Loucy (cell line): ENCODE data around the gene HES3.

Experiments
- H2AFZ ChIP-seq: fragments of 200-600 bp; sonication (generic); 2 replicates; pipeline ENCODE4 v1.6.0; 2016; ENCODE audit warnings: antibody characterized with exemption, mild to moderate bottlenecking, low read length, moderate library complexity
- H3F3A ChIP-seq: fragments of 200-600 bp; 2 replicates; pipeline ENCODE4 v1.6.0; 2016; ENCODE audit warnings: antibody characterized with exemption, low read depth, mild to moderate bottlenecking
- H3K27me3 ChIP-seq: fragments of 200-600 bp; sonication (generic); 2 replicates; pipeline ENCODE4 v1.6.1; 2014; ENCODE audit warnings: low read length, mild to moderate bottlenecking; ENCODE audit not compliant: insufficient read depth, poor library complexity, severe bottlenecking
- H3K36me3 ChIP-seq: fragments of 200-600 bp; sonication (generic); 2 replicates; pipeline ENCODE4 v1.6.1; 2016; ENCODE audit warnings: low read length; ENCODE audit not compliant: insufficient read depth
- H3K4me1 ChIP-seq: fragments of 200-600 bp; sonication (generic); 2 replicates; pipeline ENCODE4 v1.5.1; 2014; ENCODE audit warnings: low read length, mild to moderate bottlenecking; ENCODE audit not compliant: insufficient read depth, poor library complexity, severe bottlenecking
- H3K4me2 ChIP-seq: fragments of 200-600 bp; sonication (generic); 2 replicates; pipeline ENCODE4 v1.6.0; 2014; ENCODE audit warnings: antibody characterized with exemption, low read length, low read depth, mild to moderate bottlenecking; ENCODE audit not compliant: poor library complexity, severe bottlenecking
- H3K4me3 ChIP-seq: fragments of 200-600 bp; sonication (generic); 2 replicates; pipeline ENCODE4 v1.5.1; 2014; ENCODE audit warnings: low read length, mild to moderate bottlenecking, mixed read lengths; ENCODE audit not compliant: poor library complexity, severe bottlenecking
- H3K79me2 ChIP-seq: fragments of 200-600 bp; sonication (generic); 2 replicates; pipeline ENCODE4 v1.6.1; 2014; ENCODE audit warnings: low read length; ENCODE audit not compliant: insufficient read depth
- H3K9ac ChIP-seq: fragments of 200-600 bp; sonication (generic); 2 replicates; pipeline ENCODE4 v1.6.0; 2014; ENCODE audit warnings: mild to moderate bottlenecking, low read depth, low read length, moderate library complexity; ENCODE audit not compliant: poor library complexity, severe bottlenecking
- H3K9me2 ChIP-seq: fragments of 200-600 bp; sonication (generic); replicated peaks from 2 replicates; pipeline ENCODE4 v1.6.1; 2016; ENCODE audit warnings: low read depth, low read length, mixed read lengths
- H3K9me3 ChIP-seq: fragments of 200-600 bp; sonication (generic); 2 replicates; pipeline ENCODE4 v1.6.1; 2014; ENCODE audit warnings: mild to moderate bottlenecking, antibody characterized with exemption, low read length, low read depth; ENCODE audit not compliant: insufficient read depth
- H4K20me1 ChIP-seq: fragments of 200-600 bp; sonication (generic); 2 replicates; pipeline ENCODE4 v1.6.0; 2014; ENCODE audit warnings: antibody characterized with exemption, low read length, mild to moderate bottlenecking; ENCODE audit not compliant: insufficient read depth, poor library complexity, severe bottlenecking
- EZH2phosphoT487 ChIP-seq: fragments of 200-600 bp; IDR thresholded peaks from 2 replicates; pipeline ENCODE4 v1.6.1; 2018; ENCODE audit warnings: antibody characterized with exemption, mild to moderate bottlenecking, moderate library complexity, borderline replicate concordance
- TF ChIP-seq, protein P1 (sequence below): fragments of 200-600 bp; sonication (generic); conservative IDR thresholded peaks from 2 replicates; pipeline ENCODE4 v1.5.1; 2014; ENCODE audit warnings: mild to moderate bottlenecking, antibody characterized with exemption, low read length

The HES3 gene, protein sequence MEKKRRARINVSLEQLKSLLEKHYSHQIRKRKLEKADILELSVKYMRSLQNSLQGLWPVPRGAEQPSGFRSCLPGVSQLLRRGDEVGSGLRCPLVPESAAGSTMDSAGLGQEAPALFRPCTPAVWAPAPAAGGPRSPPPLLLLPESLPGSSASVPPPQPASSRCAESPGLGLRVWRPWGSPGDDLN

DNA sequence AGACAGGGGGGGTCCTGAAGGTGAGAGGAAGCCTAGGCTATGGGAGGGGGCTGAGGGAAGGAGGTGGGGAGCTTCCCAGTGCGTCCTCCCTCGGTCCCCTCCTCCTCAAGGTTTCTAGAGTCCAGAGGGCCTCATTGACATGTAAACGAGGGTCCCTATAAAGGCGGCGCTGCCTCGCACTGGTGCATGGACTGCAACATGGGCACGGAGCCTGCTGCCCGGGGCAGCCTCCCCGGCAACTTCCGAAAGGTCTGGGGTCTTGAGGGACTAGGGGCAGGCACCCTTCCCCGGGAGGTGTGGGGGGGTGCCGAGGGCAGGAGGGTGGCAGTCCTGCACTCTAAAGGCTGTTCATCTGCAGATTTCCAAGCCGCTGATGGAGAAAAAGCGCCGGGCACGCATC is at the start of gene HES3:
Gene HES3 (plus strand): TSS at position 187 of the 400 bp plus-strand sequence. CDS start 187 bp downstream, at position 374.
- Histone ChIP-seq H3K79me2 (no peaks in the 10 kb centered on the region), H3K4me1 (no peaks in the 10 kb centered on the region), H3K27me3 (no peaks in the 10 kb centered on the region), H3K9me3 (no peaks in the 10 kb centered on the region), H3F3A (no peaks in the 10 kb centered on the region), H2AFZ (no peak within 1 kb of the TSS), H4K20me1 (no peaks in the 10 kb centered on the region), H3K36me3 (no peaks in the 10 kb centered on the region), H3K9ac (no peak within 1 kb of the TSS), H3K4me3 (no peak within 1 kb of the TSS), H3K4me2 (no peak within 1 kb of the TSS), H3K9me2 (no peaks in the 10 kb centered on the region)
- no peak for TF ChIP-seq EZH2phosphoT487
- TF ChIP-seq, protein P1, sequence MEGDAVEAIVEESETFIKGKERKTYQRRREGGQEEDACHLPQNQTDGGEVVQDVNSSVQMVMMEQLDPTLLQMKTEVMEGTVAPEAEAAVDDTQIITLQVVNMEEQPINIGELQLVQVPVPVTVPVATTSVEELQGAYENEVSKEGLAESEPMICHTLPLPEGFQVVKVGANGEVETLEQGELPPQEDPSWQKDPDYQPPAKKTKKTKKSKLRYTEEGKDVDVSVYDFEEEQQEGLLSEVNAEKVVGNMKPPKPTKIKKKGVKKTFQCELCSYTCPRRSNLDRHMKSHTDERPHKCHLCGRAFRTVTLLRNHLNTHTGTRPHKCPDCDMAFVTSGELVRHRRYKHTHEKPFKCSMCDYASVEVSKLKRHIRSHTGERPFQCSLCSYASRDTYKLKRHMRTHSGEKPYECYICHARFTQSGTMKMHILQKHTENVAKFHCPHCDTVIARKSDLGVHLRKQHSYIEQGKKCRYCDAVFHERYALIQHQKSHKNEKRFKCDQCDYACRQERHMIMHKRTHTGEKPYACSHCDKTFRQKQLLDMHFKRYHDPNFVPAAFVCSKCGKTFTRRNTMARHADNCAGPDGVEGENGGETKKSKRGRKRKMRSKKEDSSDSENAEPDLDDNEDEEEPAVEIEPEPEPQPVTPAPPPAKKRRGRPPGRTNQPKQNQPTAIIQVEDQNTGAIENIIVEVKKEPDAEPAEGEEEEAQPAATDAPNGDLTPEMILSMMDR = no peak

DNA sequence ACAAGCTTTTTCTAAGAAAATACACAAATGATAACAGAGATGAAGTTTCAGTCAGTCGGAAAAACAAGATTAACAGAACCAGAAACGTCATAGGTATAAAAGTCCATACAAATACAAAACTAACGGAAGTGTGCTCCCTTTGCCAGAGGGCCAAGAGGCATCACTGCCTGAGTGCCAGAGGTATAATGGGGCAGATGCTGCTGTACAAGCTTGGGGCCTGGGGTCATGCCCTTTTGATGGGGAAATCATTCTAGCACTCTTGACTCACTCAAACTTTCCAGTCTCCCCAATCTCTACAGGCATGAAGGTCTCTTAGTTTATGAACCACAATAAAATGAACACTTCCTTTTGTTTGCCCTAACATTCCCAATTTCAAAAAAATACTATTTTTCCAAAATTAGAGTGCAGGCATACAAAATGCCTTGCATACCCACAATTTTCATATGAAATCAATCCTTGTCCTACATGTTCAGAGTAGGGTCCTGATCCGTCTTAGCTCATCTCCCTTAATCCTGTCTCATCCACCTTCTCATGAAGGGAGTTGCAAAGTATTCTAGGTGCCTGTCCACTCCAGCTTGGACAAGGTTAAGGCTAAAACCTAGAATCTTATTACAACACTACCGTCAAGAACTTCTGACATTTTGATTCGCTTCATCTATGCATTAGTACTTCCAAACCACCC is 46.1 kb upstream of the HES3 start:
- Histone ChIP-seq H3K4me2 (peak overlapping the region; percentile 78), H3K9me2 (no peaks in the 10 kb centered on the region), H3K4me3 (peak overlapping the region; percentile 87), H3K36me3 (peaks cover 30% of the 10 kb centered on the region; the same call in 1 of the 2 replicates), H3K27me3 (peaks cover 19% of the 10 kb centered on the region), H2AFZ (no peak overlapping the region), H3K4me1 (peaks cover 39% of the 10 kb centered on the region), H3K79me2 (peaks cover 59% of the 10 kb centered on the region), H3K9me3 (no peaks in the 10 kb centered on the region), H4K20me1 (peaks cover 52% of the 10 kb centered on the region), H3F3A (no peaks in the 10 kb centered on the region), H3K9ac (peak overlapping the region; percentile 92)
- no peak for TF ChIP-seq EZH2phosphoT487
- TF ChIP-seq, protein P1 = no peak

DNA sequence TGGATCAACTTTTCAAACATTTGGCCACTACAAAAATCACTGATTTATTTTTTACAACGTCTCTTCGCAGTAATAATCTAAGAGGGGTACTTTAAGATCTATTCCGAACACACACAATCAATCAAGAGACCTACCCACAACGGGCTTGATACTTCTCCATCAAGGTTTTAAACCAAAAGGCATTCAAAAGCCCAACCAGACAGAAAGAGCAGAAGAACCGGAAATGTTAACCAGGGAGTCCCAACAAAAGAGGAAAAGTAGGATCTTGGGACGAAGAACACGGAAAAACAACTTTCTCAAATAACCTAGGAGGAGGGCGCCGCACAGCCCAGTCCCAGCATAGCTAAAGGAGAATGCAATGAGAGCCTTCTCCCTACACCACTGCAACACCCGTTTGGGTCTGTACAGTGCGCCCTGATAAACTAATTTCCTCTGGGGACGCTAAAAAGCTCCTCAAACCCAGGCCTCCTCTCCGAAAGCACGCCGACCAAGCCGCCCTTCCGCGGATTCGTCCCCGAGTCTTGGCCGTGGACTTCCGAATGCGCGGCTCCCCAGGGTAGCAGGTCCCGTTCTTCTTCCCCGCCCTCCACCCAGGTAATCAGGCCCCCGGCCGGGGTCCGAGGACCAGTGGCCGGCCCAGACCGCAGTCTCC is 45.2 kb upstream of the HES3 start:
- TF ChIP-seq EZH2phosphoT487 = no peak
- TF ChIP-seq, protein P1 = no peak
- Histone ChIP-seq H3K4me2 (peak overlapping the region; percentile 78), H3K36me3 (peaks cover 21% of the 10 kb centered on the region; the same call in 1 of the 2 replicates), H3K79me2 (peaks cover 51% of the 10 kb centered on the region), H3K4me3 (peak overlapping the region; percentile 87), H4K20me1 (peaks cover 46% of the 10 kb centered on the region), H2AFZ (peak overlapping the region; percentile 36; the same call in 1 of the 2 replicates), H3K4me1 (peaks cover 39% of the 10 kb centered on the region), H3K9me2 (no peaks in the 10 kb centered on the region), H3K9me3 (no peaks in the 10 kb centered on the region), H3F3A (no peaks in the 10 kb centered on the region), H3K9ac (peak overlapping the region; percentile 92), H3K27me3 (peaks cover 24% of the 10 kb centered on the region)
